Measurements from ENCODE around the gene LRMDA. TPM values are rescaled to one million over a fixed set of nuclear protein-coding genes. Genes with fewer than 3 reads are reported as not detected.

The LRMDA gene
- polyA plus RNA-seq, 2 of the 4 experiments (the other 2 are of a cell fraction), result 4.6 to 5.2 TPM

DNA sequence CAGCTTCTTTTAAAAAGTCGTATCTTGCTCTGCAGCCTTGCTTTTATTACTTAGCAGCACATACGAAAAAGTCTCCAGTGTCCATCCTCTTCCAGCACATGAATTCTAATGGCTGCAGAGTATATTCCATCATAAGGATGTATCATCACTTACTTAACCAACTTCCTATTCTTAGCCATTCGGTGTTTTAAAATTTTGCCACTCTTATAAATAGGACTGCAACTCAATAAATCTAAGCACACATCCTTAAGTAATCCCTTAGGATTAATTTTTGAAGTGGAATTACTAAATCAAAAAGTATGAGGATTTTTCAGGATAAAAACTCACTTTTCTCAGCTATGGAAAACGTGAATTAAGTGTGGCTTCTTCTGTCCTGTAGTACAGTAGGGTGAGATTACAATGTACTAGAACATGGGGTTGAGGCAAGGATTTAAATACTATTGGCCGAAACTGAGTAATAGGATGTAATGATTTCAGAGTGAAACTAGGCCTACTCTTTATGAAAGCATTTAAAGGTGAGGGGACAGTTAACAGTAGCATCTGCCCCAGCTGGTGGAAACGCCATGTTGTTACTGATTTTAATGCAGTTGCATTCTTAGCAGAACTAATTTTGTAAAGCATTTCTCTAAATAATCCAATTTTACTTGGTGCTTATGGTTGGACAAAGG lies 1035.5 kb downstream of the LRMDA start:
- FAIRE-seq (no peak), ATAC-seq (no peak), DNase-seq (ENCODE audit: low read depth in 1 of 2, low spot score in 1 of 2) (no peak)
- H3K27ac ChIP-seq, result no peak overlapping the region
- WGBS (ENCODE audit: missing lambda C conversion rate), result 33% methylated on average over 6 of the region's 6 CpGs
- ChIA-PET POLR2A (no interaction called here), CTCF (interaction anchor here (1.0 kb wide), 1 partner anchor 17 kb away, joined by 3 read pairs; no protein-coding TSS in a partner anchor)
- no peak overlapping the region for H3K4me2 ChIP-seq
- TF ChIP-seq NFE2L2 (conservative IDR thresholded peaks at IDR 0.05; ENCODE audit: low read length) (no peak), ZFP36 (IDR thresholded peaks at IDR 0.05; ENCODE audit: borderline replicate concordance, partially characterized antibody) (no peak), MAZ (IDR thresholded peaks at IDR 0.05; ENCODE audit: borderline replicate concordance, low read depth, low read length) (no peak), ZSCAN20 (CRISPR knock-in tag; IDR thresholded peaks at IDR 0.05) (no peak), MAFK (IDR thresholded peaks at IDR 0.05; ENCODE audit: partially characterized antibody) (no peak), POLR2A (IDR thresholded peaks at IDR 0.05; ENCODE audit: low read length) (no peak), CBX2 (IDR thresholded peaks at IDR 0.05; ENCODE audit: borderline replicate concordance, low read depth) (no peak), HDAC2 (IDR thresholded peaks at IDR 0.05) (no peak), SREBF2 (IDR thresholded peaks at IDR 0.05) (no peak), FOSL2 (IDR thresholded peaks at IDR 0.05) (no peak), FOSL2 (CRISPR knock-in tag; IDR thresholded peaks at IDR 0.05) (no peak), CBX8 (IDR thresholded peaks at IDR 0.05) (no peak), POLR2AphosphoS2 (conservative IDR thresholded peaks at IDR 0.05; ENCODE audit: low read length) (no peak), ZC3H11A (IDR thresholded peaks at IDR 0.05) (no peak)
- TF ChIP-seq, protein P1, sequence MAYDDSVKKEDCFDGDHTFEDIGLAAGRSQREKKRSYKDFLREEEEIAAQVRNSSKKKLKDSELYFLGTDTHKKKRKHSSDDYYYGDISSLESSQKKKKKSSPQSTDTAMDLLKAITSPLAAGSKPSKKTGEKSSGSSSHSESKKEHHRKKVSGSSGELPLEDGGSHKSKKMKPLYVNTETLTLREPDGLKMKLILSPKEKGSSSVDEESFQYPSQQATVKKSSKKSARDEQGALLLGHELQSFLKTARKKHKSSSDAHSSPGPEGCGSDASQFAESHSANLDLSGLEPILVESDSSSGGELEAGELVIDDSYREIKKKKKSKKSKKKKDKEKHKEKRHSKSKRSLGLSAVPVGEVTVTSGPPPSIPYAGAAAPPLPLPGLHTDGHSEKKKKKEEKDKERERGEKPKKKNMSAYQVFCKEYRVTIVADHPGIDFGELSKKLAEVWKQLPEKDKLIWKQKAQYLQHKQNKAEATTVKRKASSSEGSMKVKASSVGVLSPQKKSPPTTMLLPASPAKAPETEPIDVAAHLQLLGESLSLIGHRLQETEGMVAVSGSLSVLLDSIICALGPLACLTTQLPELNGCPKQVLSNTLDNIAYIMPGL (CRISPR knock-in tag; IDR thresholded peaks at IDR 0.05; ENCODE audit: borderline replicate concordance), result no peak
- no peaks in the 10 kb centered on the region for H3K4me1 ChIP-seq
- no peak overlapping the region for H3K4me3 ChIP-seq
- no peaks in the 10 kb centered on the region for H3K9me3 ChIP-seq

DNA sequence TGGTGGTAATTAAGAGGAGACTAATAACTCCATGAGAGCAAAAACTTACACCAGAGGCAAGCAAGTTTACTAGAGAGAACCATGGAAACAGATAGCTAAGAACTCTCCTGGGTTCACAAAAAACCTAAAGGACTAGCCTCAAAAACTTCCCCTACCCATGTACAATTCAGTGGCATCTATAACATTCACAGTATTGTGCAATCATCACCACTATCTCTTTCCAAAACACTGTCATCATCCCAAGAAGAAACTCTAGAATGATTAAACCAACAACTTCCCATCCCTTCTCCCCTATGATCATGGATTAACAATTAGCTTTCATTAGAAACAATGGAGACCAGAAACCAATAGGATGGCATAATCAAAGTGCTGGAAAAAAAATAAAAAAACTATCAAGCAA lies 1038.3 kb downstream of the LRMDA start:
- Histone ChIP-seq H3K4me3 (no peak overlapping the region), H3K9me3 (no peaks in the 10 kb centered on the region), H3K27ac (no peak overlapping the region), H3K4me2 (no peak overlapping the region), H3K4me1 (no peaks in the 10 kb centered on the region)
- ChIA-PET CTCF (interaction anchor here (1.0 kb wide), 1 partner anchor 22 kb away, joined by 4 read pairs; no protein-coding TSS in a partner anchor), POLR2A (no interaction called here)
- DNase-seq (ENCODE audit: low read depth in 1 of 2, low spot score in 1 of 2) (no peak), FAIRE-seq (no peak), ATAC-seq (no peak)
- TF ChIP-seq KDM5A (IDR thresholded peaks at IDR 0.05), result no peak
- no peak for TF ChIP-seq JUNB (IDR thresholded peaks at IDR 0.05)
- no peak for TF ChIP-seq FOSB (CRISPR knock-in tag; IDR thresholded peaks at IDR 0.05)
- no peak for TF ChIP-seq FOXS1 (CRISPR knock-in tag; IDR thresholded peaks at IDR 0.05)
- no peak for TF ChIP-seq SREBF2 (IDR thresholded peaks at IDR 0.05)
- TF ChIP-seq RAD21 (conservative IDR thresholded peaks at IDR 0.05 in 1 of 2, IDR thresholded peaks at IDR 0.05 in 1 of 2), result no peak
- TF ChIP-seq, protein P2, sequence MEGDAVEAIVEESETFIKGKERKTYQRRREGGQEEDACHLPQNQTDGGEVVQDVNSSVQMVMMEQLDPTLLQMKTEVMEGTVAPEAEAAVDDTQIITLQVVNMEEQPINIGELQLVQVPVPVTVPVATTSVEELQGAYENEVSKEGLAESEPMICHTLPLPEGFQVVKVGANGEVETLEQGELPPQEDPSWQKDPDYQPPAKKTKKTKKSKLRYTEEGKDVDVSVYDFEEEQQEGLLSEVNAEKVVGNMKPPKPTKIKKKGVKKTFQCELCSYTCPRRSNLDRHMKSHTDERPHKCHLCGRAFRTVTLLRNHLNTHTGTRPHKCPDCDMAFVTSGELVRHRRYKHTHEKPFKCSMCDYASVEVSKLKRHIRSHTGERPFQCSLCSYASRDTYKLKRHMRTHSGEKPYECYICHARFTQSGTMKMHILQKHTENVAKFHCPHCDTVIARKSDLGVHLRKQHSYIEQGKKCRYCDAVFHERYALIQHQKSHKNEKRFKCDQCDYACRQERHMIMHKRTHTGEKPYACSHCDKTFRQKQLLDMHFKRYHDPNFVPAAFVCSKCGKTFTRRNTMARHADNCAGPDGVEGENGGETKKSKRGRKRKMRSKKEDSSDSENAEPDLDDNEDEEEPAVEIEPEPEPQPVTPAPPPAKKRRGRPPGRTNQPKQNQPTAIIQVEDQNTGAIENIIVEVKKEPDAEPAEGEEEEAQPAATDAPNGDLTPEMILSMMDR (IDR thresholded peaks at IDR 0.05), result no peak
- no peak for TF ChIP-seq NFE2L2 (conservative IDR thresholded peaks at IDR 0.05; ENCODE audit: low read length)
- no peak for TF ChIP-seq CEBPB (IDR thresholded peaks at IDR 0.05)
- TF ChIP-seq, protein P3, sequence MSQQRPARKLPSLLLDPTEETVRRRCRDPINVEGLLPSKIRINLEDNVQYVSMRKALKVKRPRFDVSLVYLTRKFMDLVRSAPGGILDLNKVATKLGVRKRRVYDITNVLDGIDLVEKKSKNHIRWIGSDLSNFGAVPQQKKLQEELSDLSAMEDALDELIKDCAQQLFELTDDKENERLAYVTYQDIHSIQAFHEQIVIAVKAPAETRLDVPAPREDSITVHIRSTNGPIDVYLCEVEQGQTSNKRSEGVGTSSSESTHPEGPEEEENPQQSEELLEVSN (IDR thresholded peaks at IDR 0.05; ENCODE audit: borderline replicate concordance, low read depth), result no peak

Measured in A549 (cell line).